Left ventricle myocardium inferior (tissue), 1 donor: Measurements from ENCODE around the gene PCSK5. TPM values are rescaled to one million over a fixed set of nuclear protein-coding genes. Genes with fewer than 3 reads are reported as not detected.
A peak's percentile ranks its signal among the peaks of the same experiment; 100 is the strongest.

Experiments
- DNase-seq: peaks from one replicate; pipeline ENCODE4 v3.0.0-alpha.2; 2020
- H3K27ac ChIP-seq: fragments of 200-600 bp; replicated peaks from 2 replicates; pipeline ENCODE4 v1.8.0; 2021
- H3K27me3 ChIP-seq: fragments of 200-600 bp; 2 replicates; pipeline ENCODE4 v1.8.0; 2021; ENCODE audit warnings: low read depth
- H3K36me3 ChIP-seq: fragments of 200-600 bp; 2 replicates; pipeline ENCODE4 v1.8.0; 2021
- H3K4me1 ChIP-seq: fragments of 200-600 bp; 2 replicates; pipeline ENCODE4 v1.8.0; 2021
- H3K4me3 ChIP-seq: fragments of 200-600 bp; 2 replicates; pipeline ENCODE4 v1.8.0; 2021; ENCODE audit warnings: mild to moderate bottlenecking, moderate library complexity
- H3K9me3 ChIP-seq: fragments of 200-600 bp; replicated peaks from 2 replicates; pipeline ENCODE4 v1.8.0; 2021
- intact Hi-C: fragments of 100-400 bp; cut with micrococcal nuclease; formaldehyde crosslinking; loops from one replicate; pipeline ENCODE4 v1.11.0; 2022
- total RNA-seq: library from RNA; stranded (reverse); fragmentation: NEBNext Ultra II Directional; extraction: Animal tissue kit (Norgen Biotek cat#: 25700); gene quantifications from one replicate; pipeline ENCODE4 v1.2.1, GENCODE V29; 2021
- TF ChIP-seq, protein P1 (sequence below): fragments of 200-600 bp; IDR thresholded peaks from 2 replicates; pipeline ENCODE4 v1.8.0; 2021; ENCODE audit warnings: antibody characterized with exemption, mild to moderate bottlenecking, borderline replicate concordance
- donor health status: DM: no; HTN: yes; CAD: no; lungs with severe emphysema.

Gene PCSK5
- total RNA-seq, 1 donor from 2014 or later: 5.6 TPM

DNA sequence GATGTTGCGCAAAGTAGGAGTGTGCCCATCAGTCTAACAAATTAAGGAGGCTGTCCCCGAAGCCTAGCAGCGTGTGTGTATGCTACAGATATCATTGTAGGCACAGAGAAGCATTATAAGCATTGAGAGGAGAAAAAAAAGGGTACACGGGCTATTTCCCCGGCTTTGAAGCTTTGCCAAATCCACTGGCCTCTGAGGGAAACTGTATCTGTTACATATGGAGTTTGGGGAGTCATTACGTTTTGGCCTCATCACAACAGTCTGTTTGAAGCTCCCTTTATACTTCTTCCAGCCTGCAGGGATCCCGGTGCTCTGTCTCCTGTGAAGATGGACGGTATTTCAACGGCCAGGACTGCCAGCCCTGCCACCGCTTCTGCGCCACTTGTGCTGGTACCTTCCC is 297.8 kb downstream of the PCSK5 start:
- no peak overlapping the region for H3K27ac ChIP-seq
- H3K27me3 ChIP-seq: no peaks in the 10 kb centered on the region
- no peak overlapping the region for H3K4me3 ChIP-seq
- DNase-seq: no peak
- no peaks in the 10 kb centered on the region for H3K9me3 ChIP-seq
- no peaks in the 10 kb centered on the region for H3K4me1 ChIP-seq
- TF ChIP-seq, protein P1, sequence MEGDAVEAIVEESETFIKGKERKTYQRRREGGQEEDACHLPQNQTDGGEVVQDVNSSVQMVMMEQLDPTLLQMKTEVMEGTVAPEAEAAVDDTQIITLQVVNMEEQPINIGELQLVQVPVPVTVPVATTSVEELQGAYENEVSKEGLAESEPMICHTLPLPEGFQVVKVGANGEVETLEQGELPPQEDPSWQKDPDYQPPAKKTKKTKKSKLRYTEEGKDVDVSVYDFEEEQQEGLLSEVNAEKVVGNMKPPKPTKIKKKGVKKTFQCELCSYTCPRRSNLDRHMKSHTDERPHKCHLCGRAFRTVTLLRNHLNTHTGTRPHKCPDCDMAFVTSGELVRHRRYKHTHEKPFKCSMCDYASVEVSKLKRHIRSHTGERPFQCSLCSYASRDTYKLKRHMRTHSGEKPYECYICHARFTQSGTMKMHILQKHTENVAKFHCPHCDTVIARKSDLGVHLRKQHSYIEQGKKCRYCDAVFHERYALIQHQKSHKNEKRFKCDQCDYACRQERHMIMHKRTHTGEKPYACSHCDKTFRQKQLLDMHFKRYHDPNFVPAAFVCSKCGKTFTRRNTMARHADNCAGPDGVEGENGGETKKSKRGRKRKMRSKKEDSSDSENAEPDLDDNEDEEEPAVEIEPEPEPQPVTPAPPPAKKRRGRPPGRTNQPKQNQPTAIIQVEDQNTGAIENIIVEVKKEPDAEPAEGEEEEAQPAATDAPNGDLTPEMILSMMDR: no peak
- intact Hi-C loops: no loop called here
- peaks cover 42% of the 10 kb centered on the region for H3K36me3 ChIP-seq

DNA sequence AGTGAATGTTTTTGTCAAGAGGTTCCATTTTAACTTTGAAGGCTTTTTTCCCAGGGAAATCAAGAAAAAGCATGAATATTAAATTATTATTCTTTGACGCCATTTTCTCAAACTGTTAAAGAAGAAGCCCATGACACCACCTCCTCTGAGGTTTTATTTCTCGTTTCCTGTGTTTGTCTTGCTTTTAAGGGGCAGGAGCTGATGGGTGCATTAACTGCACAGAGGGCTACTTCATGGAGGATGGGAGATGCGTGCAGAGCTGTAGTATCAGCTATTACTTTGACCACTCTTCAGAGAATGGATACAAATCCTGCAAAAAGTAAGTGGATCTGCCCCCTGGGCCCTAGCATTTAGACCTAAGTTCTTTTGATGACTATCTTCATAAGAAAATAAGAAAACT is 298.4 kb downstream of the PCSK5 start:
- TF ChIP-seq, protein P1: no peak
- no peak overlapping the region for H3K27ac ChIP-seq
- intact Hi-C loops: no loop called here
- H3K27me3 ChIP-seq: no peaks in the 10 kb centered on the region
- H3K9me3 ChIP-seq: no peaks in the 10 kb centered on the region
- DNase-seq: no peak
- no peak overlapping the region for H3K4me3 ChIP-seq
- no peaks in the 10 kb centered on the region for H3K4me1 ChIP-seq
- peaks cover 42% of the 10 kb centered on the region for H3K36me3 ChIP-seq

DNA sequence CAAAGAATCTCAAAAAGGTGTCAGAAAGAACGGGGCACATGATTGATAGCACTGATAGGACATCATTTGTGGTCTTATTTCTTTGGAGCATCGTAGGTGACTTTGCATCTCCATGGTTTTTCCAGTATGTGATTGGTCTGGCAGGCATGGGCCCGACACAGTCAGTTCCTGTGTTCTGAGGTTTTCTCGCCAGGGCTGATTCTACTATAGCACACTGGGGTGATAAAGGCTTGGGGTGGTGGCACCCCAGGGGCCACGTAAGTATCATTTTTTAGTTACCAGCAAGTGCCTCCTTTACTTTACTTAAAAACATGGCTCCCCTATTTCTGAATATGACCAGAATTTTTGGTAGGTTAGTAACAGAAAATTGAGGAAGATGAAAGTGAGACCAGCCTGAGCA is 301.0 kb downstream of the PCSK5 start:
- intact Hi-C loops: no loop called here
- Histone ChIP-seq H3K27me3 (no peaks in the 10 kb centered on the region), H3K27ac (no peak overlapping the region), H3K4me1 (no peaks in the 10 kb centered on the region), H3K9me3 (no peaks in the 10 kb centered on the region), H3K4me3 (no peak overlapping the region), H3K36me3 (peaks cover 38% of the 10 kb centered on the region)
- TF ChIP-seq, protein P1: no peak
- no peak for DNase-seq

DNA sequence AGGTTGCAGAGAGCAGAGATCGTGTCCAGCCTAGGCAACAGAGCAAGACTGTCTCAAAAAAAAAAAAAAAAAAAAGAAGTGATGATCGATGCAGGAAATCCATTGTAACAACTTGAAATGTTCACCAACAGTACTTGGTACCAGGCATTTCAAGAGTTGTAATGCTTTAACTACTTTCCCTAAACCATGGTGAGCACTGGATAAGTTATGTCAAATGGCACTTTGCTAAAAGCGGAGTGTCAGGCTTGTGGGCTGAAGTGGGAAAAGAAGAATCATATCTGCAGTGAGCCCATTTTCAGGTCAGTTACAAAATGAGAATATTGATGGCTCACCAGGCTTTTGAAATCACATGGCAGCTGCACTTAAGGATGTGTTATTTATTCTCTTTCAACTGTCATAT is 301.5 kb downstream of the PCSK5 start:
- intact Hi-C loops: no loop called here
- H3K27me3 ChIP-seq: no peaks in the 10 kb centered on the region
- H3K36me3 ChIP-seq: peaks cover 38% of the 10 kb centered on the region

DNA sequence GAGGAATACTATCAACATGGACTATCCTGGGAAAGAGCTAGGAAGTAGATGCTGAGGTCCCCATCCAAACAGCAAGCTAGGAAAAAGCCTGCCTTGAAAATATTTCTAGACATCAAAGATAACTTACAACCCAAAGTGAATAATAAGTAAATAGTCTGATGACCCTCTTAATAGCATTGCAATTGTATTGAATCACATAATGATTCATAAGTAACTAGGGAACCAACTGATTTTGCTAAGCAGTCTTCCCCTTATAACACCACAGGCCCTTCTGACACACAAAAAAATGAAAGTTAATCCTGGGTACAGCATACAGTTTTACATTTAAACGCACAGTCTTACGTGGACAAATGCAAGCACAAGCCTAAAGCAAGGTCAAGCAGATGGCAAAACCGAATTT is 304.4 kb downstream of the PCSK5 start:
- no peak overlapping the region for H3K27ac ChIP-seq
- TF ChIP-seq, protein P1: no peak
- no peak for DNase-seq
- no peaks in the 10 kb centered on the region for H3K27me3 ChIP-seq
- H3K4me3 ChIP-seq: no peak overlapping the region
- no peaks in the 10 kb centered on the region for H3K4me1 ChIP-seq
- H3K9me3 ChIP-seq: no peaks in the 10 kb centered on the region
- H3K36me3 ChIP-seq: peaks cover 21% of the 10 kb centered on the region
- intact Hi-C loops: no loop called here

More for the DNA sequence above, 301.5 kb downstream of the PCSK5 start:
- Histone ChIP-seq H3K27ac (no peak overlapping the region), H3K9me3 (no peaks in the 10 kb centered on the region), H3K4me3 (no peak overlapping the region), H3K4me1 (no peaks in the 10 kb centered on the region)
- TF ChIP-seq, protein P1: no peak
- DNase-seq: no peak

DNA sequence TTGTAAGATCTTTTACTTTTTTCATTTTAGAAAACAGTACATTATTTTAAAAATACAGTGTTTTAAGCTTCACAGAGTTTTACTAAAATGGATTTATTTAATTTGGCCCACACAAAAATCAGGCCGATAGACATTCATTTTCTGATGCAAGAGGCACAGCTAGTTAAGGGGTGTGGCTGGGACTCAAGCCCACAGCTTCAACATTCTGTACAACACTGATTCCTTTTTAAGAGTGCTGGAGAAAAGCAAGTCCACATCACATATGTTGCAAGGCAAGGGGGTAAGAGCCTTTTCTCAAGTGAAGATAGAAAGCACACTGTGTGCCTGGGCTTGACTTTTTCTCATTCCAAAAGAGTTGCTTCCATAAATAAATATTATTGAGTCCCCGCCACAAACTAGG is 307.9 kb downstream of the PCSK5 start:
- Histone ChIP-seq H3K36me3 (no peaks in the 10 kb centered on the region), H3K27me3 (no peaks in the 10 kb centered on the region), H3K4me3 (no peak overlapping the region), H3K4me1 (no peaks in the 10 kb centered on the region), H3K9me3 (no peaks in the 10 kb centered on the region), H3K27ac (no peak overlapping the region)
- peak; percentile 26 for DNase-seq
- TF ChIP-seq, protein P1: no peak
- intact Hi-C loops: no loop called here
